HG03432 (cell line): ENCODE measurements around the gene LIPA.
"Not testable (repeated sequence)": the region's sequence is repeated elsewhere in the genome, so short reads cannot be mapped to it uniquely, and the experiment has no call there.

Experiments used
- ATAC-seq: cut with Tn5 transposase; IDR thresholded peaks from one replicate; pipeline ENCODE4 v1.9.1; 2021; ENCODE audit warnings: mild to moderate bottlenecking, moderate library complexity; ENCODE audit not compliant: unreplicated experiment

LIPA gene

DNA sequence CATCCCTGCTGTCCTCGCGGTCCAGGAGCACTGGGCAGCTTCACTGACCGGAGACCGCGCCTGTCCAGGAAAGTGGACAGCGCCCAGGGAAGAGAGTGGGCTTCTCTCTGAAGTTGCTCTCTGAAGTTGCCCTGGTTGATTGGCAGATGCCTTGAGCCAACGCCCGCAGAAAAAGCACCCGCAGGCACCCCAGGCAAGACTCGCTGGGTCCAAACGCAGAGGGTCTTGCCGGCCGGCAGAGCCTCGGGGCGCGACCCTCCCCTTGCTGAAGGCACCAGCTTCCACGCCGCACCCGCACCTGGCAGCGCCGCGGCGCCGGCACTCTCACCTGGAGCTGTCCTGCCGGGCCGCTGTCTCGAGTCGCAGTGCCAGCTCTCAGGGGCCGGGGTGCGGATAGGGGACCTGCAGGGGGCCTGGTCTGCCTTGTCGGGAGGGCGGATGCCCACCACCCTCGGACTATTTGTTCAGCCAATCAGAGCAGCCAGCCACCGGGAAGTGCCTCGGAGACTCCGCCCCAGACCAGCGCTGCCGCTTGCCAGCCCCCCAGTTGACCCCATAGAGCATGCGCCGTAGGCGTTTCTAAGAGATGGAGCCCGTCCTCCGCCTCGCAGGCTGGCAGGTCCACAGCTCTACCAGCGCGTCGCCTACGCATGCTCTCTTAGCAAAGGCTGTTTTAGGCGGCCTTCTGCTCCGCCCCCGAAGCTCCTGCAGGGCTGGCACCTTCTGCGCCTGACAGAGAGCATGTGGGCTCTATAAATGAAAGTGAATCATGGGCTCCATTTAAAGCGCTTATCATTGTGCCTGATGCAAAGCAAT lies at the start of gene LIPA:
TSS of gene LIPA (minus strand) at position 367 of the 816 bp plus-strand sequence. CDS start 4,127 bp downstream, outside the sequence.
- ATAC-seq = peak; percentile 98

DNA sequence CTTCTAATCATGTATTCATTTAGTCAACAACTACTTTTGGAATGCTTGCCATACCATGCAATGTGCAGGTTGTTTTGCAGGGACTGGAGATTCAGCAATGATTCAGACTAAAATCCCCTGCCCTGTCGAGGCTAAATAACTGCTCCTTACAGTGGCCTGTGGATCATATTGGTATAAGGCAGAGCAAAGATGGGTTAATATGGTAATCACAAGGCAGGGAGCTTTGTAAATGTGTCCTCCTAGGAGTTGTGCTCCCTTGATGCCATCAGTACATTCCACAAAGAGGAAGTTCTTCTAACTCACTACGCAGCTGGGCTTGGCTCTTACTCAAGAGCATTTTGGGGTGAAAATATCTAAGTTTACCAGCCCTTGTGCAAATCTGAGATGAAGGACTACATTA lies 49.7 kb upstream of the LIPA start:
- ATAC-seq = peak; percentile 40

GRCh38 chr10:89299031-89299430 lies 47.5 kb upstream of the LIPA start:
- ATAC-seq = no peak

- no peak for ATAC-seq
These were observed 46.2 kb upstream of the LIPA start for GRCh38 chr10:89297791-89298190.

DNA sequence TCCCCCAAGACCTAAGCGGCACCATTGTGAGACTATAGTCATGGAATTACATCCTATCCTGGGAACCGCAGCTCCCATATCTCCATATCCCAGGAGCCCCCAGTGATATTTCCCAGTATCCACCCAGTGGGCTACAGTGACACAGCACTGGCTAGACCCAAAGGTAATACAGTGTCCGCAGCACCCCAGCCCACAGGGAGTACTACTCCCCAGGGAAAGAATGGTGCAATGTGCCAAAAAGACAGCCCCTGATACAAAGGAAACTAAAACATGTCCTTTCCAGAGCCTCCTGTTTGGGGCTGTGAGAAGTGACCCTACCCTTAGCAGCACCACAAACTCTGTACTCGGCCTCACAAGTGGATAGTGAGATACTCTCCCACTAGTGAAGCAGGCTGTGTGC lies 45.8 kb upstream of the LIPA start:
- ATAC-seq = no peak

GRCh38 chr10:89296220-89296648 lies 44.7 kb upstream of the LIPA start:
- peak; percentile 53 for ATAC-seq

DNA sequence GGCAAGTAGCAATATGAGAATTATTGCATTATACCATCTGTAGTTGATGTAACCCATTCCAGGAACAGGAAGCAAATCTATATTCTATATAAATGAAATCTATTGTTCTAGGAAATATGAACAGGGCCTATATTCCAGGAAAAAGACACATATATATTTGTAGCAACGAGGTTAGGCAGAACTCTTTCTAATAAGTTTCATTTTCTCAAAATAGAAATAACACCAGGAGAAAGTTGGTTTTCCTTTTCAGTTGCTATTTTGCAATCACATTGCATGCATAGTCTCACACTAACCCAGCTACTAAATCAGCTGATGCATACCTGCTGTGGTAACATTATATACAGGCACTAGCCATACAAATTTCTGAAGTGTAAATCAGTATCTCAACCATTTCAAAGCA lies 44.0 kb upstream of the LIPA start:
- no peak for ATAC-seq

DNA sequence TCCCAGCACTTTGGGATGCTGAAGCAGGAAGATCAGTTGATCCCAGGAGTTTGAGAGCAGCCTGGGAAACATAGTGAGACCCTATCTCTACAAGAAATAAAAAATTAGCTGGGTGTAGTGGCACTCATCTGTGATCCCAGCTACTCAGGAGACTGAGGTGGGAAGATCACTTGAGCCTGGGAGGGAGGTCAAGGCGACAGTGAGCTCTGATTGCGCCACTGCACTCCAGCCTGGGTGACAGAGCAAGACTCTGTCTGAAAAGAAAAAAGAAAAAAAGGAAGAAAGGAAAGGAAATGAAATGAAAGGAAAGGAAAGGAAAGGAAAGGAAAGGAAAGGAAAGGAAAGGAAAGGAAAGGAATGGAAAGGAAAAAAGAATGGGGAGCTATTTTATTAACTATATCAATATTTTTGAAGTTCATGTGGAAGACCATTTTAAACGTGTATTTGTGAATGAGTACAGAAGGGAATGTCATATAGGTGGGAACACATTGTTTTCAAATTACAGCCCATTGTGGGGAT lies 43.2 kb upstream of the LIPA start:
- ATAC-seq = no peak

GRCh38 chr10:89285303-89285702 lies 33.7 kb upstream of the LIPA start:
- not testable (repeated sequence) for ATAC-seq

- ATAC-seq = not testable (repeated sequence)
These were observed 33.1 kb upstream of the LIPA start for GRCh38 chr10:89284711-89285110.

- no peak for ATAC-seq
These were observed 32.4 kb upstream of the LIPA start for GRCh38 chr10:89283936-89284475.

DNA sequence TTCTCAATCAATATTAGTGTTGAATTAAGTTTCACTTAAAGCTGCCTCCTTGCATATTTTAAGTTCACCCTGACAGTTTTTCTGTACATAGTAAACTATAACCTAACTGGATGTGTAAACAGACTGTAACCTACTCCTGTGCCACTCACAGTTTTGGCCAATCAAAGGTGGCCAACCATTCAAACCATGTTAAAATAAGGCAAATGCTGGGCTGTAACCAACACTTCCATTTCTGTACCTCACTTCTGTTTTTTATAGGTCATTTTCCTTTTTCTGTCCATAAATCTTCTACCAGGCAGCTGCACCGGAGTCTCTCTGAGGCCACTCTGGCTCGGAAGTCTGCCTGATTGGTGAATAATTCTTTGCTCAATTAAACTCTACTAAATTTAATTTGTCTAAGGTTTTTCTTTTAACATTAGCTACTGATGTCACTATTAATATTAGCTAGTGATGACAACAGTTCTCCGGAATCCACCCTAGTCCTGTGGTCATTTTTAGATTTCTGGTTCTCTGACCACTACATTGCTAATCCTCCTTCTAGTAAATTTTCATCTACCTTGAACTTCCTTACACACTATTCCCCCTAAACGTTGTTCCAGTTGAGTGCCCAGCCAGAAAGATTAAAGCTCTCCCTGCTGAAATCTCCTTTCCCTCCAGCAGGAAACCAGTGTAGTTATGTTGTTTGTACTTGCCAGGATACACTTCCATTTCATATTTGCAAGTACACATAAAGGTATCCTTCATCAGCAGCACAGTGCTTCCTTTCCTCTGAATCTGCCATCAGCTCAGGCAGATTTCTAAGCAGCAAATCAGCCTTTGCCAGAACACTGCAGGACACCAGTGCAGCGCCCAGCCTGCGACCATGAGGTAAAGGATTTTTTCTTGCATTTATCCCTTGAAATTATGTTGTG lies 31.7 kb upstream of the LIPA start:
- no peak for ATAC-seq

GRCh38 chr10:89281606-89282395 lies 30.2 kb upstream of the LIPA start:
- ATAC-seq = no peak

GRCh38 chr10:89280508-89280907 lies 28.9 kb upstream of the LIPA start:
- no peak for ATAC-seq

DNA sequence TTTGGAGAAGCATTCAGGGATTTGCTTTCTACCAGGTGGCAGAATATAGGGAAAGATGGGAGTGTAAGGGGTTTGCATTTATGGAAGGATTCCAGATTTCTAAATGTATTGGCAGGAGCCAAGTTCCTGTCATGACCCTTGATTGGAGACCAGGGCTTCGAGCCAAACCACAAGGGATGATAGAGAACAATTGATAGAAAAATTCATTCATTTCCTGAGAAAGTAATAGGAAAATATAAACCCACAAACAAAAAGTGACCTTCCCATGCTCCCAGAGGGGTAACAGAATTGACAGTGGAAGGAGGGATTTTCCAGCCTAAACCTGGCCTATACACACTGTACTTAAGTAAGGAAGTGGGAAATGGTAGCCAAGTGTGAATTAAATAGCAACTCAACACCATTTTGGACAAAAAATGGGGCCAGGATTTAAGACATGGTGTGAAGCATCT lies 27.9 kb upstream of the LIPA start:
- ATAC-seq = no peak

GRCh38 chr10:89278900-89279392 lies 27.4 kb upstream of the LIPA start:
- ATAC-seq = no peak

DNA sequence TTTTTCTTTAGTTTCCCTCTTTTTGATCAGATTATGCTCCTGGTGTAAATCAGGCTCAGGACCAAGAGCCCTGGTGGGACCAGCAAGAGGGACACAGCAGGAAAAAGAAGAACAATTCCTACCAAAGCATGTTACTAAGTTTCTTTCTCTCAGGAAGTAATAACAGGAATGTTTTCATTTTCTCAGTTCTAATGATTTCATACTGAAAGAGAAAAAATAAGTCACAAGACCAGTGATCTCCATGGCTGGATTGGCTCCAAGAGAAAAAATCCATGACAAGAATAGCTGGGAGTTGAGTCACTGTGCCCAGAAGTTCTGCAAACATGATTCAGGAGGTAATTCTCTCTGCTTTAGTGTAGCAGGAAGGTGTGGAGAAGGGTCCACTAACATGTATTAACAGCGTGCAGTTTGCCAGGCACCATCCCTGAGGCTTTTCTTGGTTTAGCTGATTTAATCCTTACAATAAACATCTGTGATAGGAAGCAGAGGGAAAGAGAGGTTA lies 26.5 kb upstream of the LIPA start:
- ATAC-seq = no peak

GRCh38 chr10:89275383-89275782 lies 23.8 kb upstream of the LIPA start:
- ATAC-seq = no peak

- ATAC-seq = no peak
These were observed 23.4 kb upstream of the LIPA start for GRCh38 chr10:89274928-89275327.

DNA sequence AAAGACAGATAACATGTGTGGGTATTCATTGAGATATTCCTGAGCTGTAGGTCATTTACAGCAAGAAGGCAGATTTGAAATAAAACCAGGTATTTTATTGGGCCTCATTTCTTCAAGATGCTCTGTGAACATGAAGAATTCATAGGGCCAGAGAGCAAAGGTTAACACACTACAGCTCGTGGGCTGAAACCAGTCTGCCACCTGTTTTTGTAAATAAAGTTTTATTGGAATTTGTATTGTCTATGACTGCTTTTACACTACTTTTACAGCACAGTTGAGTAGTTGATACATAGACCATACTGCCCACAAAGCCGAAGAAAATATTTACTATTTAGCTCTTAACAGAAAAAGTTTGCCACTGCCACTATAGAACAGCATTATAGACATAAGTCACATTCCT lies 22.1 kb upstream of the LIPA start:
- ATAC-seq = no peak
